ENCODE measurements around the gene FPR1.

DNA sequence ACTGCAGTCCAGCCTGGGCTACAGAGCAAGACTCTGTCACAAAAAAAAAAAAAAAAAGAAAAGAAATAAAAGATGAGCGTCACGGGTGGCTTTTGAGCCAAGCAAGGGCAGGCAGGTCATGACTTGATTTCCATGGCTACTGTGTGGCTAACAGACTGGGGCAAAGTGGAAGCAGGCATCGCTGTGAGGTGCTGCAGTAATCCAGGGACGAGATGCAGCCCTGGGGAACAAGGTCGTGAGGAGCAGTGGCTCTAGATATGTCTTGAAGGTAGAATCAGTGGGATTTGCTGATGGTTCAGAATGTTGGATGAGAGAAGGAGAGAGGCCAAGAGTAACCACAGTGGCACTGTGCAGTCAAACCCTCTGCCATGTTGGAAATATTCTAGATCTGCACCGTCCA, 42.1 kb downstream of the FPR1 start:
- TF ChIP-seq POLR2A (IDR thresholded peaks at IDR 0.05; ENCODE audit: low read depth, low read length) (no peak), POLR2AphosphoS5 (IDR thresholded peaks at IDR 0.05; ENCODE audit: low read depth, low read length) (no peak), TAF1 (IDR thresholded peaks at IDR 0.05; ENCODE audit: borderline replicate concordance, low read depth, low read length) (no peak)
